Hematopoietic multipotent progenitor cell treated with erythropoietin and hydrocortisone succinate and interleukin-3 and kit ligand, for 15 days (in vitro differentiated cells): ENCODE data around the gene CFAP69.
"Not testable (repeated sequence)": the region's sequence is repeated elsewhere in the genome, so short reads cannot be mapped to it uniquely, and the experiment has no call there.

Experiments
- DNase-seq: peaks from one replicate; pipeline ENCODE4 v3.0.0-alpha.2; 2015; ENCODE audit warnings: low spot score

CFAP69 gene

DNA sequence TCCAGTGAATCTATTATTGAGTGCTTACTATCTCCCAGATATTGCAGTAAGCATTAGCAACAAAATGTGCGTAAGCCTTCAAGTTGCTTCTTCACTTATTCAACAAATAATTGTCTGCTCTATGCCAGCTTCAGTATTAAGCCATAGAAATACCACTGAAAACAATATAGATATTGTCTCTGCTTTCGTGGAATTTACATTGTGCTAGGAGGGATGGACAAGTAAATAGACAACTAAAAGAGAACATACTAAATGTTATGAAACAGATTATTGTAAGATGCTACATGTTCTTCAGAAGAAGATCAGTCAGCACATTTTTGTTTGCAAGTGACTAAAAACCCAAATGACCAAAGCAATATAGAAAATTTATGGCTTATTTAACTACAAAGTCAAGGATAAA is 27.3 kb downstream of the CFAP69 start:
- DNase-seq = no peak

DNA sequence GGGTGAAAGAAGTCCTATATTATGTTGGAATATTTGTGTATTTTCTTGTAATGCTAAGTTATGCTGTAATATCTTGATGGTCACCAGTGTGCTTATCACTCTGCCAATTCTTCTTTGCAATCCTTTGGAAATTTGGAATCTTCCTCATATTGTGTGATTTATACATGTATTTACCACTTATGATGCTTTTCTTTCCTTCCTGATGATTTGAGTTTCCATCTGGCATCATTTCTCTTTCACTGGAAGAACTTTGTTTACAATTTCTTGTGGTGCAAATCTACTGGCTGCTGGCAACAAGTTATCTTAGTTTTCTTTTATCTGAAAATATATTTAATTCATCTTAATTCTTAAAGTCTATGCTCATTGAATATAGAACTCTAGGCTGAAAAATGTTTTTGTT is 29.2 kb downstream of the CFAP69 start:
- no peak for DNase-seq

DNA sequence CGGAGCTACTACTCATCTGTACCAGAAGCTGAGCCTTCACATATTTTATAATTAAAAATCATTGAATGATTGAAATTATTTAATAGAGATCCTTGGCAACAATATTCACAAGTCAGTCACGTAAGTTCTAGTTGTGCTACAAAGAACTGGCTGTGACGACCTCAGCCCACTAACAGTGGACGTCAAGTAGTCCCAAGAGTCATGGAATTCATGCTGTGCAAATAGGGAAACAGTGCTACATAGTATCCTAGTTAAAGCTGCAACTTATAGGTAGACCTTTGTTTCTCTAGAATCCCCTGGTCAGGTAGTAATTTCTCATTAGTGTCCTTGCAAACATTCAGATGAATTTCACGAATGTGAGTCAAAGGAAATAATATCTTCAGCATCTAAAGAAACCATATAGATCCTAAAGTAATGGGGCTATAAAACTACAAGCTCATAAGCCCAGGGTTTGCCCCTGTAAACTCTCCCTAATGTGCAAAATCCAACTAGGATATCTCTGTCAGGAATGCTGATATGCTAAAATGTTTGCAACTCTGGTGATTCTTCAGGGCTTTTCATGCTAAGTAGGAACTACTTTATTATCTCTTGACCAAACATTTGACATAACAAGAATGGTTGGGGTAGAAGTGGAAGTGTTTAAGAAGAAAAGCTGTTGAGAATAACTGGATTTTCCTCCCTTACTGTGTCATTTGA is 31.2 kb downstream of the CFAP69 start:
- no peak for DNase-seq

GRCh38 chr7:90288154-90288553 is 43.2 kb downstream of the CFAP69 start:
- DNase-seq = no peak

GRCh38 chr7:90290244-90291113 is 45.5 kb downstream of the CFAP69 start:
- no peak for DNase-seq

GRCh38 chr7:90298145-90299038 is 53.4 kb downstream of the CFAP69 start:
- no peak for DNase-seq

DNA sequence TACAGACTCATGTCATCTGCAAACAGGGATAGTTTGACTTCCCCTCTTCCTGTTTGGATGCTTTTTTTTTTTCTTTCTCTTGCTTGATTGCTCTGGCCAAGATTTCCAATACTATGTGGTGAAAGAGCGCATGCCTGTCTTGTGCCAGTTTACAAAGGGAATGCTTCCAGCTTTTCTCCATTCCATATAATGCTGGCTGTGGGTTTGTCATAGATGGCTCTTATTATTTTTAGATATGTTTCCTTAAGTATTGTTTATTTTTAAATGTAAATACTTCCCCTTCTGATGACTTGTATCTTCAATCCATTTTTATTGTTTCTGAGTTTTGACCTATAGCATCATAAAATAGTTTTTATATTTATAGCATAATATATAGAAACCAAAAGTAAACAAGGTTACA is 58.3 kb downstream of the CFAP69 start:
- DNase-seq = no peak

GRCh38 chr7:90309872-90310271 is 64.9 kb downstream of the CFAP69 start:
- DNase-seq = no peak

- DNase-seq = no peak
Measured at GRCh38 chr7:90311175-90311574, 66.2 kb downstream of the CFAP69 start.

GRCh38 chr7:90312745-90313144 is 67.8 kb downstream of the CFAP69 start:
- DNase-seq = no peak

GRCh38 chr7:90313907-90314306 is 68.9 kb downstream of the CFAP69 start:
- DNase-seq = no peak

DNA sequence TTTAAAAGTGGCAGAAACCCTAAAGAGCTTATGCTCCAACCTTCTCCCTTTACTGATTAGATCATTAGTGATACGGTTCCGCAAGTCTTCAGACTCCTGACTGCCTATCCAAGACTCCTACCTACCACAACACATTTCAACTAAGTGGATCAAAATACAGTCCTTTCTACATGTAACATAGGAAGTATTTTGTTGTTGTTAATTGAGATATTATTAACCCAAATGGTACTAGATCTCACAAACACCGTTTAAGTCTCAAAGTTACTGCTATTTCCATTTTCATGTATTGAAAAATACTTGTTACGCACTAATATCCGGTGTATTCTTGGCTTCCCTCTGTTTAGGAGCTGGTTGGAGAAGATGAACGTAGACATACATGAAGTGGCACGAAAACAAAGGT is 75.0 kb downstream of the CFAP69 start:
- DNase-seq = no peak

GRCh38 chr7:90320418-90320800 is 75.4 kb downstream of the CFAP69 start:
- no peak for DNase-seq

DNA sequence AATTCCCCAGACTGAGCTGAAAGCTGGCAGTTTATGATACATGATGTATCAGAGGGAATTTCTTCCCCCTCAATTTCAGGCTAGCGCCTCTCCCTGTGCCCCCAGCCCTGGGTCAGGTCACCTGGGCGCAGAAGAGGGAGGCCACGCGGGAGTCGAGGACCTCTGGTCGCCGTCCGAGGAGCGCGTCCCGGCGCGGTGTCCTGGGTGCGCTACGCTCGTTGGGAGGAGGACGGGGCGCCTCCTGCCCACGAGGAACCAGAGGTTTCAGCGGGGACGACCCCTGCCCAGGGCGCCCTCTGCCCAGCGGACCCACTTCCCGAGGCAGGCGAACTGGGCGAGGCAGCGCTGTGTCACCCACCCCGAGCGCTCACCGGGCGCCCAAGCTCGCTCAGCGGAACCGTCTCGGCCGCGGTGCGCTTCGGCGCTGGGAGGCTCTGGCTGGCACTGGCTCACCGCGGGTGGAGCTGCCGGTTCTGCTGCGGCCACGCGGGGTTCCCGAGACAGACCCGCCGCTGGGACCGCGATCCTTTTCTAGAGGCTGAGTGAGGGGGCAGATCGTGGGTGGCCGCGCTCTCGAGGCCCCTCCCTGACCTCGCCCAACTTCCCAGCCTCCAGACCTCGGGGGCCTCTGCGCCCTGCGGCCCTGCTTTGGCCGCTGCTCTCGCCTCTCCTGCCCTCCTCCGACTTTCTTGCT is 76.0 kb downstream of the CFAP69 start, which contains the start of gene FAM237B:
TSS of gene FAM237B (minus strand) at position 504 of the 694 bp plus-strand sequence. CDS start 1,556 bp downstream, outside the sequence.
- DNase-seq = no peak

DNA sequence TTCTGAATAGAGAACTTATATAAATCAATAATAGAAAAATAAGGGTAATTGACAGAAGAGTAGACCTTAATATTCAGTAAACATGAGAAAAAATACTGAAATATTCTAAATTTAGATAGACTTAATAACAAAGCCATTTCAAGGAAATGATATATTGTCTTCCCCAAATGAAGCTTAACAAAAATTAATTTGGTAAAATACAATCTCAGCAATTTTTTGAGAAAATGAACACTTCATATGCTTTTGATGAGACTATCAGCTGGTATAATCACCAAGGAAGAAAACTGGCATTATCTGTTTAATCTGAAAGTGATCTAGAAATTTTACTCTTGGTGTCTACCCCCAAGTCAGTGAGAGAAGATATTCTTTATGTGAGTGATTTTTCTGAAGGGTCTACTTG is 77.9 kb downstream of the CFAP69 start:
- DNase-seq = no peak

DNA sequence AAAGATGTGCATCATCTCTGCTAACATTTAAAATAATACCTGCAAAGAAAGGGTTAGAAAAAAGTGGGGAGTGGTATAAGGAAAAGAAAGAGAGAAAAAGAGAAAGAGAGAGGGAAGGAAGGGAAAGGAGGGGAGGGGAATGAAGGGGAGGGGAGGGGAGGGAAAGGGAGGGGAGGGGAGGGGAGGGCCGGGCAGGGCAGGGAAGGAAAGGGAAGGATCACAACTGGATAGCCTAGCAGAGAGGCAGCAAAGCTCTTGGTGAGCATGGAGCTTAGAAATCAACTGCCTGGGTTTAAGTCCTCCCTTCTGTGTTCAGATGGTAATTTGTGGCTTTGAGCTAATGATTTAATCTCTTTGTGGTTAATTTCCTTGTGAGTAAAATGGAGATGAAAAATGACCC is 81.5 kb downstream of the CFAP69 start:
- no peak for DNase-seq

- no peak for DNase-seq
Measured at GRCh38 chr7:90334193-90334843, 89.3 kb downstream of the CFAP69 start.

DNA sequence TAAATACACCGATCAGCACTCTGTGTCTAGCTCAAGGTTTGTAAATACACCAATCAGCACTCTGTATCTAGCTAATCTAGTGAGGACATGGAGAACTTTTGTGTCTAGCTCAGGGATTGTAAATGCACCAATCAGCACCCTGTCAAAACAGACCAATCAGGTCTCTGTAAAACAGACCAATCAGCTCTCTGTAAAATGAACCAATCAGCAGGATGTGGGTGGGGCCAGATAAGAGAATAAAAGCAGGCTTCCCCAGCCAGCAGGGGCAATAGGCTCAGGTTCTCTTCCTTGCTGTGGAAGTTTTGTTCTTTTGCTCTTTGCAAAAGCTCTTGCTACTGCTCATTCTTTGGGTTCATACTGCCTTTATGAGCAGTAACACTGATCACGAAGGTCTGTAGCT is 90.0 kb downstream of the CFAP69 start:
- not testable (repeated sequence) for DNase-seq

- no peak for DNase-seq
Measured at GRCh38 chr7:90337106-90337505, 92.1 kb downstream of the CFAP69 start.

DNA sequence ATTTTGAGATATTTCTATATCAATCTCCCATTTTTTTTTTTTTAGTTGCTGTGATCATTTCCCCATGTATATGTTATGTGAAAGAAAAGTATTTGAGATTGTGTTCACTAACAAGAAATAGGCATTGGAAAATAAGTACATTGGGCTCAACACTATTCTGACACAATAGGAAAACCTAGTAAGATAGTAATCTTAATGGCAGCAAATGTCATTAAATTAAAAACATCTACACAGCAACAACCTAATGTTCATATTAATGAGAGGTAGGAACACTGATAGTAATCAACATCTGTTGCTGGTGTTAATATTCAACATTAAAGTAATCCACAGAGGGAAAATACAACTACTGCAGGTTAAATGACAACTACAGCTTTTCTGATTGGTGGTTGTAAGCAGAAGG is 100.0 kb downstream of the CFAP69 start:
- DNase-seq = no peak
